IPS-11a (cell line): Measurements from ENCODE around the gene POGZ.

Source experiments
- H3K4me3 ChIP-seq: one replicate; pipeline ENCODE4 v1.5.1; 2013; ENCODE audit warnings: low read depth, low read length, control low read depth

POGZ gene

GRCh38 chr1:151377150-151377884 lies 82.0 kb downstream of the POGZ start:
- no peak overlapping the region for H3K4me3 ChIP-seq

- no peak overlapping the region for H3K4me3 ChIP-seq
These were observed 86.1 kb downstream of the POGZ start for GRCh38 chr1:151373196-151373595.

GRCh38 chr1:151372058-151372934 lies 87.0 kb downstream of the POGZ start, which contains the start of gene SELENBP1:
Gene SELENBP1, minus strand, starts transcription at chr1:151372705. Its CDS starts 64 bp downstream, at chr1:151372641.
- no peak within 1 kb of the TSS for H3K4me3 ChIP-seq

GRCh38 chr1:151371370-151372057 lies 87.8 kb downstream of the POGZ start:
- no peak overlapping the region for H3K4me3 ChIP-seq

DNA sequence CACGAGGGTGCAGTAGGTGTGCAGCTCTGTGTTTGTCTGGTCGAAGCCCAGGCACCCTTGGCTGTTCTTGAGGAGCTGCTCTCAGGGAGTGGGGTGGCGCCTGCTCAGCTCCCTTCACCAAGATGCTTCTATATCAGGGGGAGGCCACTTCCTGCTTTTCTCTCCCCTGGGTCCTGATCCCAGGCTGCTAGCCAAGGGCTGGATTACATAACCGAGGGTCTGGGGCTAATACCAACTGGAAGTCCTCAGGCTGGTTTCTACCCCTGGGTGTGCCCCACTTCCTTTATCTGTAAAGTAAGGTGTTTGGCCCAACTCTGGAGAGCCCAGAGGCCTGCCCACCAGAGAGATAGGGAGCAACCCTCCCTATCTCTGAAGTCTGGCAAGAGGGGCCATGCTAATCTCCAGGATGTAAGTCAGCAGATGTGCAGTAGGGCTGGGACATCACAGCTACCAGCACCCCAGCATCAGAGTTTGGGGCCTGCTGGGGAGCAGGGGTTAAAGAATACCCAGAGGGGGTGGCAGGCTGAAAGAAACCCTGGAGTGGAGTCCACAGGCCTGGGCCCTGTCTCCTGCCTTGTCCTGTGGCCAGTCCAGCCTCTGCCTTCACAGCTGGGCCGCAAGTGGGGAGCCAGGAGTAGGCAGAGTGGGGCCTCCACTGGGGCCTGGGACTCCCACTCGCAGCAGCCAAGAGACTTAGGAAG lies 88.9 kb downstream of the POGZ start:
- H3K4me3 ChIP-seq, result no peak overlapping the region

DNA sequence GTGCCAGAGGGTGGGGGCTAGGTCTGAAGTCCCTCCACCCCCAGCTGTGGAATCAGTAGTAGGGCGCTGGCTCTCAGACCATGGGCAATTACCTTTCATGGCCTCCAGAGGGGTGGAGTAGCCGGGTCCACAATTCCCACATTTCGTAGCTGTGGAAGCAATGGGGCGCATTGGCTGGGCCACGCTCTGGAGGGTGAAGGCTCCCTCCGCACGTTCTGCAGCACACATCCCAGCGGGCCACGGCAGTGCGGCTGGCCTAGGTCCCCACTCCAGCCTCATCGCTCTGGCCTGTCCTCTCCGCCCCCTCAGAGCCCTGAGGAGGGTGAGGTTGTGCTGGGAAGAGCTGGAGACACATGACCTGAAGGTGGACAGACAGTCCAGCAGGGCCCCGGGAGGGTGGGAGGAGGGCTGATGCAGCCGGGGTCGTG lies 89.7 kb downstream of the POGZ start:
- no peak overlapping the region for H3K4me3 ChIP-seq

DNA sequence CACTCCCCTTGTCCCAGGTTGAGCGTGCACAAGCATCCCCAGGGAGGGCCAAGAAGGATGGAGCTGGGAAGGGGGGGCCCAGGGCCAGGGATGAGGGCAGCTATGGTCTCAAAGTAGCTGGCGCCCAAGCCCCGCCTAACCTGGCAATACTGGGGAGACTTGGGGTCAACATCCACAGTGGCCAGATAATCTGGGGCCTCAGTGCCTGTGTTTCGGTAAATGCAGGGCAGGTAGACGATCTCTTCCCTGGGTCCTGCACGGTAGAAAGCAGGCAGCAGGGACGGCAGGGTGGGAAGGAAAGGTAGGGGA lies 90.0 kb downstream of the POGZ start:
- no peak overlapping the region for H3K4me3 ChIP-seq

DNA sequence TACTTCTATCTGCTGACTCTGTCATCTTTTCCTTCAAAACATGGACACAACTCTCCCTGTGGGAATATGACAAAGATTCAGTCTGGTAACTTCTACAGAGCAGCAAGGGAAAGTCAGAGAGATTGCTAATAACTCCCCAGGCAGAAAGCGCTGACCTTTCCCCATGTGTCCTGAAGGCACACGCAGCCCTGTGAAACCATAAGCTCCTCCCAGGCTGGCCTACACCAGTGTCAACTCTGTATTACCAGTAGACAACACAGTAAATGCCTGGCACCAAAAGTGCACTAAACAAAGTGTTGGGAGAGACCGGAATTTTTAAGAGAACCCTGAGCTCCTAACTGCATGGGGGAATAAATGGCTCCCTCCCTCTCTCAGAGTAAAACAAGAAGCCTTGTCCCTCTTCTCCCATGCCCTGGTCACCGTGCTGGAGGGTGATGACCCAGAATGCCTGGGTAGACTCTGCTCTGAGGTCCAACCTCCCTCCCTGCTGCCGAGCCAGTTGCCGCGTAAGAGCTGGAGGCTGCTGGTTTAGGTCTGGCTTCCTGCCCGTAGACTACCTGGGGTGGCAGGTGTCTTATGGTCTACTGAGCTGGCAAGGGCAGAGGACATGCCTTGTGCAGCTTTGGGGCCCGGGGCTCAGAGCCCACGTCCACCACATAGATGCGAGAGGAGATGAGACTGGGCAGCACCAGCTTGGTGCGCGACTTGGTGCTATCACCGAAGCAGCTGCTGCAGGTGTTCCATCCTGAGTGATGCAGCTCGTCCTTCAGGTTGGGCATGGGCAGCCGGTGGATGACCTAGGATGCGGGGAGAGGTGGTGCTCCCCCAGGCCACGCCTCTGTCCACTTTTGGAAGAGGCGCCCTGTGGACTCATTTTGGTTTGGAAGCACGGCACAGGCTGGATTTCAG lies 90.6 kb downstream of the POGZ start:
- H3K4me3 ChIP-seq, result no peak overlapping the region

DNA sequence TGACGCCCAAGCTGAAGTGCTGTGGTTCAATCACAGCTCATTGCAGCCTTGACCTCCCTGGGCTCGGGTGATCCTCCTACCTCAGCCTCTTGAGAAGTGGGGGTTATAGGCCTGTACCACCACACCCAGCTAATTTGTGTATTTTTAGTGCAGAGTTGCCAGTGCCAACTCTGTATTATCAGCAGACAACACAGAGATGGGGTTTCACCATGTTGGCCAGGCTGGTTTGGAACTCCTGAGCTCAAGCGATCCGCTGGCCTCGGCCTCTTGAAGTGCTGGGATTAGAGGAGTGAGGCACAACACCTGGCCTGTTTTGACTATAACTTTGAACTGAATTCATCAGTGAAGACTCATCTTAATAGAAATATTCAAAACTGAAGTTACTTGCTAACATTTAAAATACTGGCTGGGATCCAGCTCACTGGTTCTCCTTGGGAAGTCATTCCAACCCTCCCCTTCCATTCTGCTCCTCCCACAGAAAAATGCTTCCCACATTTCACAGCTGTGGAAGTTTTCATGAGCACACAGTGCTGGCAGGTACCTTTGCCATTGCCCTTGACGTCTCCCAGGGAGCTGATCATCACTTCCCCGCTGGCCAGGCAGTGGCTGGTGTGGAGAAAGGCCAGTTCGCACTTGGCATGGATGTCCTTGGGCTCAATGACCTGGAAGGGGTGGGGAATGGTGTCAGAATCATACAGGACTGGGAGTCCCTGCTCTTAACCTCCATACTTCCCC lies 91.5 kb downstream of the POGZ start:
- H3K4me3 ChIP-seq, result no peak overlapping the region

DNA sequence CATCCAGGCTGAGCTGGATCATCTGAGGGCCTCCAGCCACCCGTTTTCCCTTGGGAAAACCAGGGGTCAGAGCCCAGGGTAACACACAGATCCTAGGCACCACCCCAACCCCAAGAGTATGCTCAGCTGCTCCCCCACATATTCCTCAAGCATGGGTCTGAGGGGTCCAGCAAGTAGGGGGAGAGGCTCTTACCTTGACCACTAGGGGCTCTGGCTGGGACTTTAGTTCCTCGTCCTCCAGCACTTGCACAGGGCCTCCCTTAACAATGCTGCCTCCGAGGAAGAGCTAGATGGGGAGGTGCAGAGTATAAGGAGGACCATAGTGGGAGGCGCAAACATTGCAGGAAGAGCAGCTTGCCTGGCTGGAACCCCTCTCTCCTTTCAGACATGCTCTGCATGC lies 94.3 kb downstream of the POGZ start:
- H3K4me3 ChIP-seq, result no peak overlapping the region

- no peak overlapping the region for H3K4me3 ChIP-seq
These were observed 96.8 kb downstream of the POGZ start for GRCh38 chr1:151362308-151363155.

DNA sequence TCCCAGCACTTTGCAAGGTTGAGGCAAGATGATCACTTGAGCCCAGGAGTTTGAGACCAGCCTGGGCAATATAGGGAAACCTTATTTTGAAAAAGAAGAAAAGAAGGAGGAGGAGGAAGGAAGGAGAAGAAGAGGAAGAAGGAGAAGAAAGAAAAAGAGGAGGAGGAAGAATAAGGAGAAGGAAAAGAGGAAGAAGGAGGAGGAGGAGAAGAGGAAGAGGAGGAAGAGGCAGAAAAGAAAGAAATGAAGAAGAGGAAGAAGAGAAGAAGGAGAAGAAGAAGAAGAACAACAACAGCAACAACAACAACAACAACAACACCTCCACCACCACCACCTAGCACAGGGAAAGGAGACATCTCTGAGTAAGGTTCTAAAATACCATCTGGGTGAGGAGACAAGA lies 97.4 kb downstream of the POGZ start:
- H3K4me3 ChIP-seq, result no peak overlapping the region

DNA sequence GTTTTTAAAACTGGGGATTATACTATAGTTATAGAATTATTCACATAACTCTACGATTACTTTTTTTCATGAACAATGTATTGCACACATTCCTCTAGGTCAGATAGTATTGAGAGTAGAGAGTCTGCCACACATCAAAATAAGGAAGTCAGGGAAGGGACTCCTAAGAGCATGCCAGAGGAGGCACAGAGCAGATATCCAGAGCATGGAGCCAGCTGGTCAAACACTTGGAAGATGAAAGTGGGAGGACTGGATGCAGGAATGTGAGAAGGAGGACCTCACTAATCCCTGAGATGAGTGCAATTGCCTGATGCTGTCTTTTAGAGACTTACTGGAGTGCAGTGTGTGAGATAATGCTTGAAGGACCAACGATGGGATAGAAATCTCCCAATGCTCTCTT lies 102.6 kb downstream of the POGZ start:
- no peak overlapping the region for H3K4me3 ChIP-seq
